HG02840 (cell line): ENCODE data around the gene HEYL.
"Not testable (repeated sequence)": the region's sequence is repeated elsewhere in the genome, so short reads cannot be mapped to it uniquely, and the experiment has no call there.

Experiments used
- ATAC-seq: cut with Tn5 transposase; IDR thresholded peaks from one replicate; pipeline ENCODE4 v1.9.1; 2021; ENCODE audit warnings: mild to moderate bottlenecking, moderate library complexity, moderate number of reproducible peaks; ENCODE audit not compliant: unreplicated experiment, low FRiP score

Gene HEYL

DNA sequence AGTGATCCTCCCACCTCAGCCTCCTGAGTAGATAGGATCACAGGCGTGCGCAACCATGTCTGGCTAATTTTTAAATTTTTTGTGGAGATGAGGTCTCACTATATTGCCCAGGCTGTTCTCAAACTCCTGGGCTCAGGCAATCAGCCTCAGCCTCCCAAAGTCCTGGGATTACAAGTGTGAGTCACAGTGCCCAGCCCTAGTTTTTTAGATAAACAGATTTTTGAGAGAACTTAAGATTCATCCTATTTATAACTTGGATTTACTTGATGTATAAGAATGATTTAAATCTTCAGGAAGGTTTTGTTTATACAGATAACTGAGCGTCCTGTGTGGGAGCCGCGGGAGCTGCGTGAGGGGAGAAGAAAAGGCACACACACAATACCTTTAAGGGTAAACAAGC is 26.2 kb downstream of the HEYL start:
- no peak for ATAC-seq

DNA sequence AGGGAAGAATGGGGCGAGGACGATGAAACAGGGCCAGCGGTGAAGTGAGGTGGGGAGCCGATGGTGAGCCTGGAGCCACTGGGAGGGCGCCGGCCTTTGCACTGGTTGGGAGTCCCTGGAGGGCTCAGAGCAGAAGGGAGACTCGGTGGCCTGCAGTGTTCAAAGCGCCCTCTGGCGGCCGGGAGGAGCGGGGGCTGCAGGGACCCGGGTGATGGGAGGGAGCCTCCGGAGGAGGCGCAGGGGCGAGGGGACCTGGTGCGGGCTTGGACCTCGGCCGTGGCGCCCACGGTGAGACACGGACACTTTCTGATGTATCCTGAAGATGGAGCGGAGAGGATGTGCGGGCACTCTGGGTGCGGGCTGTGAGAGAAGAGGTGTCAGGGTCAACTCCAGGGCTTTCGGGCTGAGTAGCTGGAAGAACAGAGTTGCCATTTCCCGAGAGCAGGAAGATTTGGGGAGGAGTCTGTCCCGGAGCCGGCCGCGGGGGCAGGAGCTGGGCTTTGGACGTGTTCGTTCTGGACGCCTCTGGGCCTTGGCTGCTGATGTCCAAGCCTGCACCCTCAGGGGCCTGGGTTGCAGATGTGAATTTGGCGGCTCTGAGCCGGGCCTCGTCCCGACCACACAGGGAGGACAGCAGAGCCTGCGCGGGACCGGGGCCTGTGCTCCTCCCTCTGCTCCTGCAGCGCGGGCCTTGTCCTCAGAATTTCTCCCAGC is 29.7 kb downstream of the HEYL start:
- no peak for ATAC-seq

DNA sequence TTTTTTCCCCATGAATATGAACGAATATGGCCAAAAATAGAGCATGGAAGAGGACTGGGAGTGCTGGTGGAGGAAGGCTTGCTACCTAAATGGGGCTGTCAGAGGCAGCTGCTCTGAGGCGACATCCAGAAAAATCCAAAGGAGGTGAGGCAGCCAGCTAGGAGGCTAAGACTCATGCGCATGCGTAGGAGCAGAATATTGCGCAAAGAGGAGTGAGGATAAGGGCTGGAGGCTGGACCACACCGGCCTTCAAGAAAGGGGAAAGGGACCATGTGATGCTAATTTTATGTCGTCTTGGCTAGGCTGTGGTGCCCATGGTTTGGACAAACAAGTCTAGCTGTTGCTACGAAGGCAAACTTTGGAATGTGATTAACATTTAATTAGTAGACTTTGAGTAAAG is 30.5 kb downstream of the HEYL start:
- ATAC-seq = no peak

DNA sequence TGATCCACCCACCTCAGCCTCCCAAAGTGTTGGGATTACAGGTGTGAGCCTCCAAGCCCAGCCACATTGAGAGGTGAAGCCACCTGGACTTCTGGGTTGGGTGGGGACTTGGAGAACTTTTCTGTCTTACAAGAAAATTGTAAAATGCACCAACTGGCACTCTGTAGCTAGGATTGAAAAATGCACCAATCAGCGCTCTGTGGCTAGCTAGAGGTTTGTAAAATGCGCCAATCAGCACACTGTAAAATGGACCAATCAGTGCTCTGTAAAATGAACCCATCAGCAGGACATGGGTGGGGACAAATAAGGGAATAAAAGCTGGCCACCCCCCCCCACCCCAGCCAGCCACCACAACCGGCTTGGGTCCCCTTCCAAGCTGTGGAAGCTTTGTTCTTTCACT is 35.8 kb downstream of the HEYL start:
- not testable (repeated sequence) for ATAC-seq

DNA sequence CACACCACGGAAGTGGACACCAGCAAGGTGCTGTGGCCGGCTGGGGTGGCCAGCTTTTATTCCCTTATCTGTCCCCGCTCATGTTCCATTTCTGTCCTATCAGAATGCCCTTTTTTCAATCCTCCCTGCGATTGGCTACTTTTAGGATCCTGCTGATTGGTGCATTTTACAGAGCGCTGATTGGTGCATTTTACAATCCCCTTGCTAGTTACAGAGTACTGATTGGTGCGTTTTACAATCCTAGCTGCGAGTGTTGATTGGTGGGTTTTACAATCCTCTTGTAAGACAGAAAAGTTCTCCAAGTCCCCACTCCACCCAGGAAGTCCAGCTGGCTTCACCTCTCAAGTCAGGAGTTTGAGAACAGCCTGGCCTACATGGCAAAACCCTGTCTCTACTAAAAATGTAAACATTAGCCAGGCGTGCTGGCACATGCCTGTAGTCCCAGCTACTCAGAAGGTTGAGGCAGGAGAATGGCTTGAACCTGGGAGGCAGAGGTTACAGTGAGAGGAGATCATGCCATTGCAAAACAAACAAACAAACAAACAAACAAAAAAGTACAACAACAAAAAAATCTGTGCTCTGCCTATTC is 37.7 kb downstream of the HEYL start:
- ATAC-seq = not testable (repeated sequence)

DNA sequence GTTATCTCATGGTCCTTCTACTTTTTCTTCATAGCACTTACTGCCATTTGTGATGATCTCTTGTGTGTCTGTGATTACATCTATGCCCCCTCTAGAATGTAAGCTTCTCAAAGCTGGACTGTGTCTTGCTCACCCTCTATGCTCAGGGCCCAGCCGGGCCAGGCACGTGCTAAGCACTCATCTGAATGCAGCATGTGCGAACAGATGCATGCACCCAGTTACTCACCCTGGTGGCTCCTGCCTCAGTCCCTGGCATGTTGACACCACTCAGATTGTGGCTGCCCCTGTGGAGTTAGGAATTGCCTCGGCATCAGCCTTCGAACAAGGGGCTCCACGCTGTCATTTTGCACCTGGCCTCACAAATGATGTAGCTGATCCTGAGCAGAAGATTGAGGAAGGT is 43.3 kb downstream of the HEYL start:
- no peak for ATAC-seq

DNA sequence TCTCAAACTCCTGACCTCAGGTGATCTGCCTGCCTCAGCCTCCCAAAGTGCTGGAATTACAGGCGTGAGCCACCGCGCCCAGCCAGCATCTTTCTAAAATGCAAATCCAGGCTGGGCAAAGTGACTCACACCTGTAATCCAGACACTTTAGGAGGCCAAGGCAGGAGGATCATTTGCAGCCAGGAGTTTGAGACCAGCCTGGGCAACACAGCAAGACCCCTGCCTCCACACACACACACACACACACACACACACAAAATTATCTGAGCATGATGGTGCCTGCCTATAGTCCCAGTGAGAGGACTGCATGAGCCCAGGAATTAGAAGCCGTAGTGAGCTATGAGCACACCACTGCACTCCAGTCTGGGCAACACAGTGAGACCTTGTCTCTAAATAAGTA is 46.1 kb downstream of the HEYL start:
- no peak for ATAC-seq

DNA sequence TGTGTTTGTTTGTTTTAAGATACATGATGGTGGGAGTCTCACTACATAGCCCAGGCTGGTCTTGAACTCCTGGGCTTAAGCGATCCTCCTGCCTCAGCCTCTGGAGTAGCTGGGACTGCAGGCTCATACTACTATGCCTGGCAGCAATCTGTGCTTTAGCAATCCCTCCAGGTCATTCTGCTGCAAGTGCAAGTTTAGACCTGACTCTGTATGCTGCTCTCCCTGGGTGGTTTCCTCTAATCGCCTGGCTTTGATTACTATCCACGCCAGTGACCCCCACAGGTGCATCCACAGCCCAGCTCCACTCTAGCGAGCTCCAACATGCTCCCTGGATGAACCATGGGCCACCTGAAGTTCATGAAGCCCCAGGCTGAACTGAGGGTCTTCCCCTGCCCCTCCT is 47.4 kb downstream of the HEYL start:
- ATAC-seq = no peak

DNA sequence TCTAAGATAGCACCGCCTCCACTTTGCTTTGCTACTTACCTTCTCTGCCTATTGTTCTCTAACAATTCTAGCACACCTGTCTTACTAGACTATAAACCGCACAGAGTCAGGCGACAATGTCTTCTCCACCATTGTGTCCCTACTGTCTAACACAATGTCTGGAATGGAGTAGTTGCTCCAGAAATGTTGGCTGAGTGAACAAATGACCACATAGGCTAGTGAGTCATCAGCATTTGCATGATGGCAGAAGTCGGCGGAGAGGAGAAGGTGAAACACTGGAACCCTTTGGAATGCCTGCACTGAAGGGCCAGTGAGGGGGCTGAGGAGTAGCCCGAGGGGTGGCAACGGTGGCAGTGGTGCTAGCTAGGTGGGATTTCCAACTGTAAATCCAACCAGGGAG is 48.9 kb downstream of the HEYL start:
- ATAC-seq = no peak

DNA sequence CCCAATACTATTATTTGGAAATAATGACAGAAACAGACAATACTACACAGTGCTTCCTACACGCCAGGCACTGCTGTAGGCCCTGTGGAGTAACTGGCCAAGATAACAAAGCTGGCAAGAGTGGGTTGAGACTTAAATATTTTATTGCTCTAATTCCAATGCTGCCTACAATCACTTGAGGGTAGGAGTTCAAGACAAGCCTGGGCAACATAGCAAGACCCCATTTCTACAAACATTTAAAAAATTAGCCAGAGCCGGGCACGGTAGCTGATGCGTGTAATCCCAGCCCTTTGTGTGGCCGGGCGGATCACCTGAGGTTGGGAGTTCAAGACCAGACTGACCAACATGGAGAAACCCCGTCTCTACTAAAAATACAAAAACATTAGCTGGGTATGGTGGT is 53.5 kb downstream of the HEYL start:
- no peak for ATAC-seq

DNA sequence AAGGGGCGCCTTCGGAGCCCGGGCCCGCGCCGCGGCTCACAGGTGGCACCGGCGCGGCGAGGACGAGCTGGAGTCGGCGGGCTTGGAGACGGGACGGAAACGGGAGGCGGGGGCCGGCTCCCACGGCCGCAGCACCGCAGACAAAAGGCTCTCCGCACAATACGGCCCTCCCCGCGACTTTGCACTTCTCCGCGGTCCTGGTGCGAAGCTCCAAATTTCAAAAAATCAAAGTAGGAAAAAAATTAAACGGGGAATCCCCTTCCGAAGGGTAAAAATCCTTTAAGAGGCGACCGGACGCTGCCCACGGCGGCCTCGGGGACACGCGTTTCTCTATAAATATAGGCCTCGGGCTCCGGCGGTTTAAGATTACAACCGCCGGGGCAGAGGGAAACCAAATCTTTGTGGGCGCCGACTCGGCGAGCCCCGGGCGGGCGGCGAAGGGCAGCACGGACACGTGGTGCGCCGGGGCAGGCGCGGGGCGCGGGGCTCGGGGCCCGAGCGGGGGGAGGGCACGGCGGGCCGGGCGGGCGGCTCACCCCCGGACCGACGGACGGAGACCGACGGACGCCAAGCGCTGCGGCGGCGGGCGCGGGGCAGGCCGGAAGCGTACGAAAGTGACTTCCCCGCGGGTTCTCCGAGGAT is 63.3 kb downstream of the HEYL start:
- peak; percentile 52 for ATAC-seq

DNA sequence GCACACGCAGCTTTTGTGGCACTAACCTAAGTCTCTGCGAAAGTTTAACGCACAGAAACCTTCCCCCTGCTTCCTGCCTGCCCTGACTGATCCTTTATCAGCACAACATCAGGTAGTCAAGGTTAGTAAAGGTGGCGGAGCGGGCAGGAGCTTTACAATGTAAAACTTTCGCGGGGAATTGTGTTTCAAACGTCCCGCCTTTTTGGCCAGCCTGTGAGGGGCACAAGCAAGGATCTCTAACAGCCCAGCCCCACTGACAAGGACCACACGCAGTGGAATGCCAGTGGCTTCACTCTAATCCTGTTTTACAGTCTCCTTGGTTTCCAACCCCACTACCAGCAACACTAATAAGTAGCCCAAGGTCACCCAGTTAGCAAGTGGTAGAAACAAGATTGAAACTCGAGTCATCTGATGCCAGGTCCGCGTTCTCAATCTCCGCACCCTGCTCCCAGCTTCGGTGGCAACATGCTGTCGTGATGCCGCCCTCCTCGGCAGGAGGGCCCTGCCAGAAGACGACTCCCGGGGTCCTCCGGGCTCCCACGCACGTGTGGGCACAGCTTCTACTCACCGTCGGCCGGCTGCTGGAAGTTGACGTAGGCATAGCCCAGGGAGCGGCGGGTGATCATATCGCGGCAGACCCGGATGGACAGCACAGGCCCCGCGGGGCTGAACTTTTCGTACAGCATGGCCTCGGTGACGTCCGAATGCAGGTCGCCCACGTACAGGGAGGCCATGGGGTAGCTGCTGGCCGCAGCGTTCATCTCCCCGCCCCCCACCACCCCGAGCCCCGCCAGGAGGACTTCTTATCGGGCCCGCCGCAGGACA is 64.0 kb downstream of the HEYL start:
- peak; percentile 26 for ATAC-seq

DNA sequence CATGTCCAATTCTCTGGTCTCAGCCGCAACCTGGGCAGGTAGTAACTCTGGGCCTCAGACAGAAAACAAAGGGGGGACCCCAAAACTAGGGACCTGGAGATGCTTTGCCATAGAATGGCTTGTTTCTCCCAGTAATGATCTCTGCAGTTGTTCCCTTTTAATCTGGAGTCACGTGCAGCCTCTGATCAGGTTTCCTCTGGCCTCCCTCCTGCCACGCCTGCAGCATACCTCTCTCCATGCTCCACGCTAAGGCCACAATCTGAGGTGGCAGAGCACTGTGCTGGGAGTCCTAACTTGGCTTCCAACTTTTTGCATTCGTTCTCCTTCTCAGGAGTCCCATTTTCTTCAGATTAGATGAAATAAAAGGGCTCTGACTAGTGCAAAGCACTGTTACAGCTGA is 64.8 kb downstream of the HEYL start:
- no peak for ATAC-seq
